BLaER1 treated with 17β-estradiol and CSF1 and Interleukin-3, amounts not matched to agents 10 nM and 100 nM (cell line): ENCODE measurements around the gene ALKBH7.
"Not testable (repeated sequence)": the region's sequence is repeated elsewhere in the genome, so short reads cannot be mapped to it uniquely, and the experiment has no call there.

Source experiments
- H3K27ac ChIP-seq, 11 experiments: shearing (Covaris generic); formaldehyde crosslinking; 2 replicates each; pipeline ENCODE4 v1.8.1; 2022
- H3K27me3 ChIP-seq, 11 experiments: shearing (Covaris generic); formaldehyde crosslinking; 2 replicates each; pipeline ENCODE4 v1.8.1; 2022
- H3K36me3 ChIP-seq, 11 experiments: shearing (Covaris generic); formaldehyde crosslinking; 2 replicates each; pipeline ENCODE4 v1.8.1; 2022
- H3K4me1 ChIP-seq, 10 experiments: shearing (Covaris generic); formaldehyde crosslinking; 2 replicates each; pipeline ENCODE4 v1.8.1; 2022
- H3K4me2 ChIP-seq, 11 experiments: shearing (Covaris generic); formaldehyde crosslinking; 2 replicates each; pipeline ENCODE4 v1.8.1; 2022
- H3K4me3 ChIP-seq, 10 experiments: shearing (Covaris generic); formaldehyde crosslinking; 2 replicates each; pipeline ENCODE4 v1.8.1; 2022
- H3K9ac ChIP-seq, 11 experiments: shearing (Covaris generic); formaldehyde crosslinking; 2 replicates each; pipeline ENCODE4 v1.8.1; 2022
- H3K9me3 ChIP-seq, 11 experiments: shearing (Covaris generic); formaldehyde crosslinking; replicated peaks in 1 of 11; 2 replicates each; pipeline ENCODE4 v1.8.1; 2022
- H4K20me1 ChIP-seq, 11 experiments: shearing (Covaris generic); formaldehyde crosslinking; 2 replicates each; pipeline ENCODE4 v1.8.1; 2022
- Cebpa-rat ChIP-seq, 11 experiments: shearing (Covaris generic); IDR thresholded peaks; 2 replicates each; pipeline ENCODE4 v1.8.1; 2022

ALKBH7 gene

DNA sequence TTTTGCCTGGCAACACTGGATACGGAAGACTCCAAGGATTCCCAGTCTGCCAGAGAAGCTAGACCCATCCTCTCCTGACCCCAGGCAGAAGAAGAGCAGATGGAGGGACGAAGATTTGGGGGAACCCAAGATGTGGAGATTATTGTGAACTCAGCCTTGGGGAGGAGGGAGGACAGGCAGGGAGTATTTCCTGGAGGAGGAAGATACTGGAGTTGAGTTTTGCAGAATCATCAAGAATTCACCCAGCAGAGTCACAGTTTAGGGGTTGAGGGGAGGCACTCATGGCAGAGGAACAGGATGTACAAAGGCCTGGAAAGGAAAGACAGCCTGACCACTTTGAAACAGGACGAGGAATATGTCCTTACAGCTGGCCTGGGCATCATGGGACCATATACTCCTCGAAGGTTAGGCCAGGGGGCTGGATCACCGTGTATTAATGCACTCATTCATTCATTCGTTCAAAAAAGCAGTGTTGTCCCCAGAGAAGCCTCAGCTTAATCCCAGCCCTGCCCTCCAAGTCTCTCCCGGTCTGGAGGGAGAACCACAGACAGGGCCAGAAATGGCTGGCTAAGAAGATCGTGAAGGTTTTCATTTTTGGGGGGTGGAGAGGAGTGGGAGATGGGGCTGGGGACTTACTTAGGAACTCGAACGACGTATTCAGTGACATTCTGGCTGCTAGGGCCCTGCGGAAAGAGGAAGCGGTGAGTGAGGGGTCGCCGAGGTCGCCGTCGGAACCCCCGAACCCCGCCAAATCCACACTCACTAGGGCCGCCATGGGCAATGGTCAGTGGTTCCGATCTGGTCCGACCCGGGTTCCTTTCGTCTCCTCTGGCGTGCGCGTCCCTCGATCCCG lies 19.9 kb downstream of the ALKBH7 start:
- Histone ChIP-seq H3K27me3 (no peaks in the 10 kb centered on the region), H3K27ac (peak overlapping the region; percentile 81 to 97 (median 94)), H3K4me2 (peak overlapping the region; percentile 74 to 99 (median 93)), H4K20me1 (peaks cover 0 to 37% (median 12%) of the 10 kb centered on the region in 11 experiments; a peak in 14 of 22 replicates), H3K4me1 (peaks cover 20 to 44% (median 26%) of the 10 kb centered on the region in 10 experiments), H3K4me3 (peak overlapping the region; percentile 74 to 94 (median 90)), H3K9ac (peak overlapping the region; percentile 84 to 94 (median 91)), H3K36me3 (peaks cover 39 to 47% (median 44%) of the 10 kb centered on the region in 11 experiments), H3K9me3 (no peaks in the 10 kb centered on the region)
- no peak for TF ChIP-seq Cebpa-rat (IDR thresholded peaks at IDR 0.05)

DNA sequence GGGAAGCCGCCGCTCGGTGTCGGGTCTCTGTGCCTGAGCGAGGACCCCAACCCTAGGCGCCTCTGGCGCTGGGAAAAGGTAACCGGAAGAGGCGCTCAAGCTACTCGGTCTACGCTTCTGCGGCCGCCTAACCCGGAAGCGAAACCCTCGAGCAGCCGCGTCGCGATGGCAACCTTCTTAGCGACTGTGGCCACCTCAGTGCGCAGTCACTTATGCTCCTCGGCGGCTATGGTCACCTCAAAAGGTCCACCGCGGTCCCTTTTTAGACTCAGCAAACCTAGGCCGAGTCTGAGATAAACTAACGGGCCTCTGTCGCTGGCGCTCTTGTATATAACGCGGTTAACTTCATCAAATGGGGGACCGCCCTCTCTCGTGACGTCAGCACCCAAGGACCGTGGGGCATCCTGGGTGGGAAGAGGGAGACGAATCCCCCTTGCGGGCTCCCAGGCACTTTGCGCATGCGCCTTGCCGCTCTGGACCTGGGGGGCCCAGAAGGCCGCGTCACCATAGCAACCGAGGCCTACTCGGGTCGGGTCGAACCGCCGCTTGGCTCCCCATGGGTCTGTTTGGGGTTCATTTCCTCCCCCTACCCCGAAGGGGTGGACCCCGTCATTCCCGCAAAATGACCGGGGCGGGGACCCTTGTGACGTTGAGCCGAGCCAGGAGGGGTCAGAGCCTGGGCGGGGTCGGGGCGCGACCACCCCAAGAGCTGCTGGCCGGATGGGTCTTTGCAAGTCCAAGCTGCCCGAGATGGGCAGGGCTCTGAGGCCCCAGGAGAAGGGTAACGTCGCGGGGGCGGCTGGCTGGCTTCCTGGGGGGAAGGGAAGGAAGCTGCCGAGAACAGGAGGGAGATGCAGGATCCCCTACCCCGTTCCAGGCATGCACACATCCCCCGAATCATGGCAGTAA lies 20.7 kb downstream of the ALKBH7 start, which contains the start of gene GTF2F1:
Gene GTF2F1, minus strand, starts transcription at position 91 of the 909 bp plus-strand sequence. CDS start 169 bp downstream, outside the sequence.
- H3K36me3 ChIP-seq, result peaks cover 30 to 38% (median 36%) of the 10 kb centered on the region in 11 experiments
- TF ChIP-seq Cebpa-rat (IDR thresholded peaks at IDR 0.05), result no peak

DNA sequence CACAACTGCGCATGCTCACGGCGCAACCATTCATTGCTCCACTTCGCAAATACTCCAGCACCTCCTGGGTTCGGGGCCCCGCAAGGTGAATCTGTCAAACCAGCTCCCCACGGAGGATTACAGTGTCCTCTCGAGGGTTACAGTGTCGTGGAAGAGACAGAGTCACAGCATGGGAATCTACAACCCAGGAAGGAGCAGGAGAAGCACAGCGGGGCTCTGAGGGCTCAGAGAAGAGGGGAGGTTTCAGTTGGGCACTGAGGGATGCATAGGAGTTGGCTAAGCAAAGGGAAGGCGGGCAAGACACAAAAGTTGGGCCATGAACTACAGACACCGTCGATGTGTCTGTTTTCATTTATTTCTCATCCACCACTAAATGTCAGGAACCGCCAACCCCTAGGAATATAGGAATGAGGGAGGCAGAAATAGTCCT lies 21.4 kb downstream of the ALKBH7 start:
- Histone ChIP-seq H3K4me2 (peak overlapping the region; percentile 74 to 99 (median 93)), H3K36me3 (peaks cover 24 to 31% (median 29%) of the 10 kb centered on the region in 11 experiments), H4K20me1 (peaks cover 0 to 22% (median 6%) of the 10 kb centered on the region in 11 experiments; a peak in 10 of 22 replicates), H3K9me3 (no peaks in the 10 kb centered on the region), H3K27me3 (no peaks in the 10 kb centered on the region), H3K9ac (peak overlapping the region; percentile 84 to 94 (median 91)), H3K4me1 (peaks cover 20 to 44% (median 26%) of the 10 kb centered on the region in 10 experiments), H3K4me3 (peak overlapping the region; percentile 74 to 94 (median 90)), H3K27ac (peak overlapping the region; percentile 81 to 97 (median 94); a peak in 21 of 22 replicates)
- no peak for TF ChIP-seq Cebpa-rat (IDR thresholded peaks at IDR 0.05)

More for the DNA sequence above, 20.7 kb downstream of the ALKBH7 start, which contains the start of gene GTF2F1:
- H3K4me1 ChIP-seq, result peaks cover 20 to 44% (median 26%) of the 10 kb centered on the region in 10 experiments
- peak within 1 kb of the TSS; percentile 81 to 97 (median 94) for H3K27ac ChIP-seq
- H3K9me3 ChIP-seq, result no peaks in the 10 kb centered on the region
- peak within 1 kb of the TSS; percentile 74 to 99 (median 93) for H3K4me2 ChIP-seq
- peak within 1 kb of the TSS; percentile 74 to 94 (median 90) for H3K4me3 ChIP-seq
- peak within 1 kb of the TSS; percentile 84 to 94 (median 91) for H3K9ac ChIP-seq
- H3K27me3 ChIP-seq, result no peaks in the 10 kb centered on the region
- H4K20me1 ChIP-seq, result peaks cover 0 to 29% (median 10%) of the 10 kb centered on the region in 11 experiments; a peak in 13 of 22 replicates

DNA sequence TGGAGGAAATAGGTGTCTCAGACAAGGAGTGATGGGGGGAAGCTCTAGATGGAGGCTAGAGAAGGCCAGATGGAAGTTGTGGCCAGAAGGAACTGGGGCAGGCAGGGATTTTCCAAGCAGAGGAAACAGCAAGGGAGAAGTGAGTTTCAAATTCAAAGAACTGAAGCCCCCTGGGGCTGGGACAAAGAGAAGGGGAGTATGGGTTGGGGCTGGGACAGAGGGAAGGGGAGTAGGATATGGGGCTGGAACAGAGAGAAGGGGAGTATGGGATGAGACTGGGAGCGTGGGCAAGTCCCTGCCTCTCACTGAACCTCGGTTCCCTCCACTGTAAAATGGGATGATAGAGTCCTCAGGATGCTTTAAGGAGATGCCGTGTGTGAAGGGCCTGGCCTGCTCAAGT lies 22.2 kb downstream of the ALKBH7 start:
- no peak for TF ChIP-seq Cebpa-rat (IDR thresholded peaks at IDR 0.05)
- Histone ChIP-seq H3K9ac (no peak overlapping the region), H3K27me3 (no peaks in the 10 kb centered on the region), H3K27ac (peak overlapping the region in 4 of 11 experiments; percentile 35 to 97 (median 92); a peak in 4 of 22 replicates), H4K20me1 (peaks cover 0 to 13% (median 3%) of the 10 kb centered on the region in 11 experiments; a peak in 9 of 22 replicates), H3K4me1 (peaks cover 20 to 37% (median 26%) of the 10 kb centered on the region in 10 experiments), H3K4me2 (peak overlapping the region in 4 of 11 experiments; percentile 74 to 93 (median 88); a peak in 4 of 22 replicates), H3K9me3 (no peaks in the 10 kb centered on the region), H3K36me3 (peaks cover 15 to 23% (median 20%) of the 10 kb centered on the region in 11 experiments), H3K4me3 (no peak overlapping the region)

DNA sequence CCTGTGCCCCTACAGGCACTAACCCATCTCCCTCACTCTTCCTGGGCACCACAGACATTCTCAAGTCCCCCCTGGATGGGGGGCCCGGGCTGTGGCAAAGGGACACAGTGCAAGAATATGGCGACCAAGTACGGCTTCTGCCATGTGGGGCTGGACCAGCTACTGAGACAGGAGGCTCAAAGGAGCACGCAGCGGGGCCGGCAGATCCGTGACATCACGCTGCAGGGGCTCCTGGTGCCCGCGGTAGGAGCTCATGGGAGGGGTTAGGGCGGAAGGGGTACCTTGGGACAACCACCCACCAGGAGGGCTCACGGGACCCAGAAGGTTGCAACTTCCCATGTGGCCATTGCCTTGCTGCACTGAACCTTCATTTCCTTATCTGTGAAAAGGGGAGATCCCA lies 23.7 kb downstream of the ALKBH7 start:
- H3K27me3 ChIP-seq, result no peaks in the 10 kb centered on the region
- H3K36me3 ChIP-seq, result peaks cover 5 to 8% (median 6%) of the 10 kb centered on the region in 11 experiments; a peak in 21 of 22 replicates
- H4K20me1 ChIP-seq, result peaks cover 0 to 4% (median 0%) of the 10 kb centered on the region in 11 experiments; a peak in 5 of 22 replicates
- no peak for TF ChIP-seq Cebpa-rat (IDR thresholded peaks at IDR 0.05)
- H3K9ac ChIP-seq, result no peak overlapping the region
- no peak overlapping the region for H3K4me2 ChIP-seq
- H3K27ac ChIP-seq, result no peak overlapping the region
- H3K4me3 ChIP-seq, result no peak overlapping the region
- no peaks in the 10 kb centered on the region for H3K9me3 ChIP-seq
- H3K4me1 ChIP-seq, result peaks cover 19 to 25% (median 23%) of the 10 kb centered on the region in 10 experiments

DNA sequence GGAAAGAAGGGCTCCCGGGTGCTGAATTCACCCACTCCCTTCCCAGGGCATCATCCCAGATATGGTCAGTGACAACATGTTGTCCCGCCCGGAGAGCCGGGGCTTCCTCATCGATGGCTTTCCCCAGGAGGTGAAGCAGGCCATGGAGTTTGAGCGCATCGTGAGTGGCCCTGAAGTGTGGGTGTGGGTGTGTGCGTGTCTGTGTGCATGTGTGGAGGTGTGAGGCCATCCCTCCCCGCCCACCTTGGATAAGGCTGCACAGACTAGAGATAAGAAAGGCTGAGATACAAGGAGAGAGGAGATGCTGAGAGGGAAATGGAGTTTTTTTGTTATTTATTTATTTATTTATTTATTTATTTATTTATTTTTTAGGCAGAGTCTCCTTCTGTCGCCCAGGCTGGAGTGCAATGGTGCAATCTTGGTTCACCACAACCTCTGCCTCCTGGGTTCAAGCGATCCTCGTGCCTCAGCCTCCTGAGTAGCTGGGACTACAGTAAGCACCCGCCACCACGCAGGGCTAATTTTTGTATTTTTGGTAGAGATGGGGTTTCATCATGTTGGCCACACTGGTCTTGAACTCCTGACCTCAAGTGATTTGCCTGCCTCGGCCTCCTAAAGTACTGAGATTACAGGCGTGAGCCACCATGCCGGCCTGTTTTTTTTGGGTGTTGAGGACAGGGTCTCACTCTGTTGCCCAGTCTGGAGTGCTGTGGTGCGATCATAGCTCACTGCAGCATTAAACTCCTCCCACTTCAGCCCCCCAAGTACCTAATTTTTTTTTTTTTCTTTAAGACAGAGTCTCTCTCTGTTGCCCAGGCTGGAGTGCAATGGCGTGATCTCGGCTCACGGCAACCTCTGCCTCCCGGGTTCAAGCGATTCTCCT lies 27.7 kb downstream of the ALKBH7 start:
- not testable (repeated sequence) for H3K9me3 ChIP-seq, H3K36me3 ChIP-seq, H3K27me3 ChIP-seq, H3K9ac ChIP-seq, H3K27ac ChIP-seq, H3K4me3 ChIP-seq, H4K20me1 ChIP-seq, H3K4me2 ChIP-seq
- H3K4me1 ChIP-seq, result peaks cover 7 to 14% (median 11%) of the 10 kb centered on the region in 10 experiments; a peak in 18 of 20 replicates

DNA sequence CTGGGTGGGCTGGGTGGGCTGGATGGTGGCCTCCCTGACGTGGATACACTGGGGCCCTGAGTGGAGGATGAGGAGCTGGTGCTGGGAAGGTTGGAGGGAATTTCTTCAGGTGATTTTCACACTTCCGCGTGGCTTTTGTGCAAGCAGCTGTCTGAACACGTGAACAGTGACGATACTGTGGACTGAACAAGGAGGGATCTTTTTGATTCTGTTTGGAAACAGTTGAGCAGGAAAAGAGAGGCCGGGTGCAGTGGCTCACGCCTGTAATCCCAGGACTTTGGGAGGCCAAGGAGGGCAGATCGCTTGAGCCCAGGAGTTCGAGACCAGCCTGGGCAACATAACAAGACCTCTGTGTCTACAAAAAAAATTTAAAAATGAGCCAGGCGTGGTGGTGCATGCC lies 29.5 kb downstream of the ALKBH7 start:
- no peaks in the 10 kb centered on the region for H3K9me3 ChIP-seq
- H3K27ac ChIP-seq, result peak overlapping the region in 4 of 11 experiments; percentile 40 to 57 (median 48); a peak in 5 of 22 replicates
- peak overlapping the region in 5 of 11 experiments; percentile 1 to 58 (median 15); a peak in 4 of 22 replicates for H3K9ac ChIP-seq
- peak overlapping the region in 10 of 11 experiments; percentile 0 to 66 (median 34); a peak in 13 of 22 replicates for H3K4me2 ChIP-seq
- H4K20me1 ChIP-seq, result no peaks in the 10 kb centered on the region
- TF ChIP-seq Cebpa-rat (IDR thresholded peaks at IDR 0.05), result no peak
- H3K4me3 ChIP-seq, result no peak overlapping the region
- peaks cover 7 to 14% (median 11%) of the 10 kb centered on the region in 10 experiments; a peak in 18 of 20 replicates for H3K4me1 ChIP-seq
- no peaks in the 10 kb centered on the region for H3K36me3 ChIP-seq
- no peaks in the 10 kb centered on the region for H3K27me3 ChIP-seq
